HG03571 (cell line): ENCODE measurements around the gene AKR7A2.

Source experiments
- ATAC-seq: cut with Tn5 transposase; IDR thresholded peaks from one replicate; pipeline ENCODE4 v1.9.1; 2021; ENCODE audit not compliant: unreplicated experiment

The AKR7A2 gene

GRCh38 chr1:19343617-19344350, 31.8 kb upstream of the AKR7A2 start:
- no peak for ATAC-seq

GRCh38 chr1:19342894-19343616, 31.1 kb upstream of the AKR7A2 start:
- ATAC-seq, result no peak

- ATAC-seq, result no peak
Observed at GRCh38 chr1:19342062-19342750, 30.3 kb upstream of the AKR7A2 start.

GRCh38 chr1:19341201-19342061, 29.5 kb upstream of the AKR7A2 start:
- ATAC-seq, result no peak

DNA sequence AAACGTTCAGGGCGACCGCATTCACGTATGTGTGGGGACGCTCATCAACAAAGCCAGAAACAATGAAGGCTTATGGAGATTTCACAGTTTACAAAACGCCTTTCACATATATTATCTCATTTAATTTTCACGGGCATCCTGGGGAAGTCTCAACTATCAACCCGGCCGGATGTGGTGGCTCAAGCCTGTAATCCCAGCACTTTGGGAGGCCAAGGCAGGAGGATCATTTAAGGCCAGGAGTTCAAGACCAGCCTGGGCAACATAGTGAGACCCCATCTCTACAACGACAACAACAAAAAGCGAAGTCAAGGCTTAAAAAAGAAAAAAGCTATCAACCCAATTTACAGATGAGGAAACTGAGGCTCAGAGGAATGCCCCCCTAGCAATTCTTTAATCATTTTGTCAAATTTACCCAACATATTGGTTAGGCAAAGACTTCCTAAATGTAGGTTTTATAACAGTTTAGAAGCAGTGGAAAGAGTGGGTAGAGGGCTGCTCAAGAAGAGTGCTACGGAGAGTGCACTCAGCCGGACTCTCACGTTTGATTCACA, 28.5 kb upstream of the AKR7A2 start:
- no peak for ATAC-seq

DNA sequence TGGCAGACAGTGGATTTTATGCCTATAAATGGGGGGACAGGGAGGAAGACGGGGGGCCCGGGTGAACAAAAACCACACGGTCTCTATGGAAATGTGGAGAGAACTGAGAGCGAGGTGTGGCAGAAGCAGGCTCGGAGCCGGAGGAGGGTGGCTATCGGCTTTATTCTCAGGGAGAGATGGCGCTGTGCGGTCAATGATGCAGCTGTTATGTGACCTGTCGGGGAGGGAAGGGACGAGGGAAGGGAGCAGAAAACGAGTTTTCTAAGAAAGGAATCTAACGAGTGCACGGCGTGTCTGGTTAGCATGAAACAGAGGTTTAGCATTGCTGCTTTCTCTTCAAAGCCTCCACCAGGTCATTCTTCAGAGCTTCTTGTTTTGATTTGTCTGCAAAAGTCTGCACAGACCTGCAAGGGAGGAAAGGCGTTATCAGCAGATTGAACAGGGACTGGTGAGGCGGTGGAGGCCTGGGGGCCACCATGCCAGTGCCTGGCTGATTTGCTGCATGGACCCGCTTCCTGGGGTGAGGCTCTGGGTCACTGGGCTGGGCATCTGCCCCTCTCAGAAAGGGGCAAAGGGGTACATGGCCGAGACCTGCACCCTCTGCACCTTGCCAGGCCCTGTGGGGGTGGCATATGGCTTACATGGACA, 27.4 kb upstream of the AKR7A2 start:
- ATAC-seq, result no peak

- no peak for ATAC-seq
Observed at GRCh38 chr1:19338323-19338762, 26.4 kb upstream of the AKR7A2 start.

- ATAC-seq, result no peak
Observed at GRCh38 chr1:19337289-19337688, 25.3 kb upstream of the AKR7A2 start.

GRCh38 chr1:19336543-19336942, 24.6 kb upstream of the AKR7A2 start:
- no peak for ATAC-seq

DNA sequence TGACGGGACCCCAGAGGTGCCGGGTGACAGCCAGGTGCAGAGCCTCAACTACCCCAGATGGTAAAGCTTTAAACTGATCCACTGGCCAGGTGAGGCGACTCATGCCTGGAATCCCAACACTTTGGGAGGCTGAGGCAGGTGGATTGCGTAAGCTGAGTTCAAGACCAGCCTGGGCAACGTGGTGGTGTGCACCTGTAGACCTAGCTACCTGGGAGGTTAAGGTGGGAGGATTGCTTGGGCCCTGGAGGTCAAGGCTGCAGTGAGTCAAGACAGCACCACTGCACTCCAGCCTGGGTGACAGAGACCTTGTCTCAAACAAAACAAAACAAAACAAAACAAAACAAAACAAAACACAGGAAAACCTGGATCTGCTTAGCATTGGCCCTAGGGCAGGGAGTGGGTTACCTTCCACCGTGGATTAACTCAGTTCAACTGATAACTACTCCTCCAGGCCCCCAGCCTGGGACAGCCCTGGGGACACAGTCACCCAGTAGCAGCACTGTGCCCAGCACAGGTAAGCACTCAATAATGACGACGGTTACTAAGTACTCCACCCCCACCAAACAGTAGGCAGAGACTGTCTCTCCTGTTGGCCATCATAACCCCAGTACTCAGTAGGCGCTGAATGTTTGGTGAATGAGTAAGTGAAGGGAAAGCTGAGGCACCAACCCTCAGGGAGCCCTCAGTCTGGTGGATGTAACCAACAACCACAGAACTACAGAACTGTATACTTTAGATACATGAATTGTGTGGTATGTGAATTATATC, 21.8 kb upstream of the AKR7A2 start:
- no peak for ATAC-seq

DNA sequence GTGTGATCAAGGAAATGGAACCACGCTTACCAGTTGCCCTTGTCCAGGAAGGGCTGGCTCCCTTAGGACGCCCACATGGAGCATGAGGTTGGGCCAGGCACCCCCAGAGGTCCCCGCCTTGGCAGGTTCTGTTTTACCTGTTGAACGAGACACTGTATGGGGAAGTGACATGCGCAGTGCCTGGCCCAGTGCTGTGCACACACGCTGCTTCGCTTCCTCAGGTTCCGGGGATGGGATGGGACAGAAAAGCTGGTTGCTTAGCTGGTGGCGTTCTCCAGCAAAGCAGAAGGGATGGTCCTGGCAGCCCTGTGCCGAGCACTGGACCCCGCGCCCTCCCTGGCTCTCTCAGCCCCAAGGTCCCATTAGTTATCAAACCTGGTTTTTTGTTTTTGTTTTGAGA, 20.9 kb upstream of the AKR7A2 start:
- no peak for ATAC-seq

DNA sequence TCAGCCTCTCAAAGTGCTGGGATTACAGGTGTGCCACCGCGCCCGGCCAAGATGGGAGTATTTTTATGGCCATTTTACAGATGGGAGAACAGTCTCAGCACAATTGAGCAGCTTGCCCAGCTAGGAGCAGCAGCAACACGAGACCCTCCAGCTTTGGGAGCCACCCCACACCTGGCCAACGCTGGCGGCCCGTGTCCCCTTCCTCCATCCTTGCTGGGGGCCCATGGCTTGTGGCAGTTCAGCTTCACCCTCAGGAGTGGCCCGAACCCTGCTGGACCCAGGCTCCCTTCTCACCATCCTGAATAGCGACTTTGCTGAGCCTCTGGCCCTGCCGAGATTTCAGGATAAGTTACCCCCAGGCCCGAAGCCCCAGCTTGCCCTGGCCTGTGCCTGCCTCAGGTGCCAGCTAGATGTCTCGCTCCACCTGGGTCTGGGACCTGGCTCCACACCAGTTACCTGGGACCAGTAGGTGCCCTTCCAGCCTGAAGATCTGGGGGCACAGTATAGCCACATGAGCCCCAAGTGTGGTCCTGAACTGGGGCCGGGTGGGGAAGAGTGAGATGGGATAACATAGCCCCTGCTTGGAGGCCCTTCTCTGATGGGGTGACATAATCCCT, 19.4 kb upstream of the AKR7A2 start:
- no peak for ATAC-seq

DNA sequence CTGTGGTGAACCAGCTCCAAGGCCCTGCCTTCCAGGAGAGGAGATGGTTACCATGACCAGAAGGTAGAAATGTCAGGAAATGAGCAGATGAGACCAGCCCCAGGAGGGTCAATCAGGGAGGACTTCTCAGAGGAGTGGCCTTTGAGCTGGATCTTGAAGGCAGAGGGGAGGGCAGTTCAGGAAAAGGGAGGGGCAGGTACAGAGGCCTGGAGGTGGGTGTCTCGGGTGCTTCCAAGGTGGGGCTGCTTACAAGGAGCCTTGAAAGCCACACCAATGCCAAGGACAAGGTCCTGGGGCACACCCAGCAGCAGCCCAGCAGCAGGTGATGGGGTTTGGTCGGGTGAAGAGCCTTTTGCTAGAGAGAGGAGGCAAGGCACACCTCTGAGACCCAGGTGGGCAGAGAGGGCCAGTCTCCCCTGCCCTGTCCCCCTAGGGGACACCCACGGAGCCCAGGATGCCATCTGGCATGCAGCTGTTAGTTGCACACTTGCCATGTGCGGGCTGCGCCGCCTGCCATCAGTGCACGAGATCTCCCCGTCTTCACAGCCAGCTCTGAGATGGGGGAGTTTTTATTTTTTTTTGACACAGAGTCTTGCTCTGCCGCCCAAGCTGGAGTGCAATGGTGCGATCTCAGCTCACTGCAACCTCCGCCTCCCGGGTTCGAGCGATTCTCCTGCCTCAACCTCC, 18.6 kb upstream of the AKR7A2 start:
- no peak for ATAC-seq

GRCh38 chr1:19329611-19330010, 17.7 kb upstream of the AKR7A2 start:
- no peak for ATAC-seq

GRCh38 chr1:19329188-19329587, 17.2 kb upstream of the AKR7A2 start:
- no peak for ATAC-seq

DNA sequence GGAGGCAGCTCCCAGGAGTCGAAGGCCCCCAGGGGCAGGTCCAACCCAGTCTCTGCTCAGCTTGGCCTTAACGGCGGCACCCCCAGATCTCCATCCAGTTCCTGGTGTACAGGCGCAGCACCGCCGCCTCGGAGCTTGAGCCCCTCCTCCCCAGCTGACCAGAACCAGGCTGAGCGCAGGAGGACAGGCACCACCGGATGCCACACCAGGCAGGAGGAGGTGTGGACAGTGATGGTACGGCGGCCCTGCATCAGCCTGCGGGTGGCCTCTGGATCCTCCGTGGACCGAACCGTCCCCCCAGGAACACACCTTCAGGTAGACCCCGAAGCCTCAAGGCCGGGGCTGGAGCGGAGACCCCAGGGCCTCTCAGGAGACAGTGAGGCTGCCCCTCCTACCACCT, 16.5 kb upstream of the AKR7A2 start:
- ATAC-seq, result no peak

DNA sequence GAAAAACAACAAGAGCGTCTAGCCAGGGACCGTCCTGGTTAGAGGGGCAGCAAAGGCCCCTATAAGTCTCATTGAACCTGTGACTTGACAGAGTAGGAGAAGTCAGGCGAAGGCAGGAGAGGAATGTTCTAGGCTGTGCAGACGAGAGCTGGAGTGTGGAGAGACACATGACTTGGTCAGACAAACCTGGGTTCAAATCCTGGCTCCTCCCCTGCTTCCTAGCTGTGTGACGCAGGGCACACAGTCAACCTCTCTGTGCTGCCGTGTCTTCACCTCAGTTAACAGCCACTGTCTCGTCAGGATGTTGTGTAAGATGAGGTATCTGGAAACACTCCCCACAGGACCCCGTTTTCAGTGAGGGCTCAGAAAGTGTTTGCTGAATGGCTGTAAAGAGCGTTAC, 15.8 kb upstream of the AKR7A2 start:
- no peak for ATAC-seq

DNA sequence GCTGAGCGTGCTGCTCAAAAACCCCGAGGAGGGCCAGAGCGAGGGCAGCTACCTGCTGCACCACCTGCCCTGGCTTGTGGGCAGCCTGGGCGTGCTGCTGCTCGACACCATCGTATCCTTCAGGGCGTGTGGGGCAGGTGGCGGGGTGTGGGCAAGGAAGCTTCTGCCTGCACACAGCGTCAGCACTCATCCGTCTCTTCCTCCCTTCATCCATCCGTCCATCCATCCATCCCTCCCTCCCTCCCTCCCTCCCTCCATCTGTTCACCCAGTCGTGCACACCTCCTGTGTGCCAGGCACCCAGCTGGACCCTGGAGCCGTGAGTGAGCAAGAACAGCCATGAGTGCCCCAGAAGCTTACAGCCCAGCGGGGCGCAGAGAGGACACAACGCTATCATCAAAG, 15.4 kb upstream of the AKR7A2 start:
- no peak for ATAC-seq

GRCh38 chr1:19326748-19327065, 14.8 kb upstream of the AKR7A2 start:
- no peak for ATAC-seq
